GM21529 (cell line): ENCODE measurements around the gene GABRG3.

ENCODE experiments used
- ATAC-seq: cut with Tn5 transposase; IDR thresholded peaks from one replicate; pipeline ENCODE4 v1.9.1; 2021; ENCODE audit not compliant: unreplicated experiment

GABRG3 gene

DNA sequence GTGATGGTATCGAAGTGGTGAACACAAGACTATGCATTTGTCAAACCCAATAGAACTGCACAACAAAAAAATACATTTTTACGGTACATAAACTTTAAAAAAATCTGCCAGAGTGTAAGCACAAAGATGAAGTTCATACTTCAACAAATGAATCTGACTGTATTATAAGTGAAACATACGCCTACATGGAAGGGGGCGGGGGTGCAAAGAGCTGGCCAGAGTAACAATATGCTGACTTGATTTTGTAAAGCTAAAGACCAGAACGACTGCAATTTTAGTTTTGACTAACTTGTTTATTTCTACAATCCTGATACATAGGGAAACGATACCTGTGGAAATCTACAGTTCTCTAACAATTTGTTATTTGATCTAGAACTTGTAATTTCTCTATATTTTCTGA is 426.0 kb downstream of the GABRG3 start:
- ATAC-seq: no peak

DNA sequence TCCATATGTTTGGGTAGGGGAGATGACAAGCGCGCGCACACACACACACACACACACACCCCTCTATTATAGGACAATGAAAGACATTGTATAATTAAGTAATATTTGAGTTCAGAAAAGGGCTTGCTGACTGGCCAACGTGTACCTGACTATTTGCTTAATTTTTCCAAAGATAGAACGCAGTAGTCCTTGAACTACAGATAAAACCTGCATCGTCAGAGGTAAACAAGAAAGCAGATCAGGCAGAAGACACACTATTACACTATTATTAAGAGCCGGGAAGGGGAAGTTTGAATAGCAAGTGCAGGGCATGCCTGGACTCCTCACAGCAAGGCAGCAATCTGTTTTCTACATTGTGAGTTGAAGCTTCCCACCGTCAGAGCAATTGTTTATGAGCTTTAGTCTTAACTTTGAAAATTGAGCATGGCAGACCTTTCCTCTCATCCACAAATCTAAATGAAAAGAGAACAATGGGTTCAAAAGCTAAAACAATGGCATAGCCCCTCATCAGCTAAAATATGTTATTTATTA is 427.7 kb downstream of the GABRG3 start:
- no peak for ATAC-seq

DNA sequence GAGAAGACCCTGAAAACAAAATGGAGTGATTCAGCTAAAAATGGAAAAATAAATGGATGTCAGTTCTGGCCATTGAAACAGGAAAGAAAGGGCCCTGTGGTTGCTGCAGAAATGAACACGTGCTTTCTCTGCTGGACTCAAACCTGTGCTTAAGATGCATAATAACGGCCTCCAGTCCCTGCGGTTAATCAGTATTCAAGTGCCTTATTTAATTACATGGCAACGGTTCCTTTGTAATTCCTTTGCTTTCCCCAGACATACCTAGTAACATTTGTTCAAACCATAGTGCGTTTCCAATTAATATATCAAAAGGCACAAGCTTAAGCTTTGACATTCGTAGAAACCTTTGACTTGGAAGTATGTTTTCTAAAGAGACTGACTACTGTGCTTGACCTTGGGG is 428.3 kb downstream of the GABRG3 start:
- ATAC-seq: no peak

DNA sequence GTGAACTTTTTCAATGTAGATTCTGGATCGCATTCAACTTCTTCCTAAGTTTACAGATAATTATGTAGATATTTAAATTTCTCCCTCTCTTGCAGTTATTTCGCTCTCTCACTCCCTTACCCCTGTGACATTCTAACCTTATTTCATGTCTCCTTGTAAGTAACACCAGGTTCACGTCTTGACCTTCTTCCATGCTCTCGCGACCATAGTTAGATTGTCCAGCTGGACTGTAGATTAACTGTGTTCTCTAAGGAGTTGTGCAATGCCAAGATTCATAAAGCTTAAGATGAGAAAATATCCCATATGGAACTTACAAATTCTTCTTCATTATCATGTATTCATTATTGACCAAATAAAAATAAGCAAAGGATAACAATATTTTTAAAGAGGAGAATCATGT is 430.5 kb downstream of the GABRG3 start:
- ATAC-seq: no peak

DNA sequence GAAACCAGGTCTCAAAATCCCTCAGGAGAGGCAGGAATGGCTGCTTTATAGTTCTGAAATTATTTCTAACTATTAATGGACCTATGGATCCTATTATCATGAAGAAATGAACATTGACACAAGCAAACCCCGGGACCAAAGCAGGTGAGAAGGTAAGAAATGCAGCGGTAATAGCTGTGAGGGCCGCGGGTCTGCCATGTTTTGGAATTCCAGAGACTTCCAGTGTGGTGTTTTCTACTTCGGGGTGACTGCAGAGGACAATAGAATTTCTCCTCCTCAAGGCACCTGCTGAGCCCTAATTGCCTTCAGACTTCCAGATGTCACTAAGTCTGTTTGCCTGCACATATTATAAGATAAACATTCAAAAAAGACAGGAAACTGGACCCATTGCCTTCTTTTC is 437.4 kb downstream of the GABRG3 start:
- ATAC-seq: no peak

DNA sequence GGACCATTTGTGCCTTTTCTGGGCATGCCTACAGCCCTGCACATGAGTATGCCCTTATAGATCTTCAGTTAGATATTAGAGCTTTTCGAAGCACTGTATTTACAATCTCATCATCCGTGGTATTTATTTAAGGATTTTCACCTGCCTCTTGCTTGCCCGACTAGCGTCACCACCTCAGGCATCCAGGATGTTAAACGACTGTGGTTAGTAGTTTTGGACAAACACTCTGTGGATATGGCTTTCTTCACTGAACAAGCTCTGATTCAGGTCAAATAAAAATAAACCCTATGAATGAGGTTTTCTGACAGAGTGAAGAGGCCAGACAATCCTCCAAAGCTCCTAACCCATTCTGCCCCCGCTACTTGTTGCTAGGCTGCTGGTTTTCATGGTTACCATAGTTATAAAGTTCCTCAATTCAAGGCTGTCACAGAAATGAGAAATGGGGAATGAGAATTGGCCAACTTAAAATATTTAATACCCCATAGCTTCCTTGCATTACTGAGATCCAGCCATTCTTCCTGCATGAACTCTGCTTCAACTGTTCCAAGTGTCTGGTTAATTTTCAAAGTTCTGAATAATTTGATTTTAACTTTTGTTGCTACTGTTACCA is 440.1 kb downstream of the GABRG3 start:
- ATAC-seq: no peak

DNA sequence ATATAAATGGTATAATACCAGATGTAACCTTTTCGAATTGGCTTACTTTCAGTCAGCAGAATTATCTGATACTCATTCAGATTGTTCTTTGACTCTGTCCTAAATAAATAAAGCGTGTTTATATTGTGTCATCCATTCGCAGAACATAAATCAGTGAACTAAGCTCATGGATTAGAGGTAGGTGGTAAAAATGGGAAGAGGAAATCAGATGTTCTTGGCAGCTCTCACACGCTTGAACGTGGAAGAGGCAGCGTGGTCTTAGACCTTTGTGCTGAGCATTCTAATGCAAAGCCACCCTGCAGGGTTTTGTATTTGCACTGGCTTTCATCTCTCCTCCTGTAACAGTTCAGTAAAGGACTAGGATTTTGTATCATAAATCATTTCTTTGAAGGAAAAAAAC is 441.4 kb downstream of the GABRG3 start:
- ATAC-seq: no peak

DNA sequence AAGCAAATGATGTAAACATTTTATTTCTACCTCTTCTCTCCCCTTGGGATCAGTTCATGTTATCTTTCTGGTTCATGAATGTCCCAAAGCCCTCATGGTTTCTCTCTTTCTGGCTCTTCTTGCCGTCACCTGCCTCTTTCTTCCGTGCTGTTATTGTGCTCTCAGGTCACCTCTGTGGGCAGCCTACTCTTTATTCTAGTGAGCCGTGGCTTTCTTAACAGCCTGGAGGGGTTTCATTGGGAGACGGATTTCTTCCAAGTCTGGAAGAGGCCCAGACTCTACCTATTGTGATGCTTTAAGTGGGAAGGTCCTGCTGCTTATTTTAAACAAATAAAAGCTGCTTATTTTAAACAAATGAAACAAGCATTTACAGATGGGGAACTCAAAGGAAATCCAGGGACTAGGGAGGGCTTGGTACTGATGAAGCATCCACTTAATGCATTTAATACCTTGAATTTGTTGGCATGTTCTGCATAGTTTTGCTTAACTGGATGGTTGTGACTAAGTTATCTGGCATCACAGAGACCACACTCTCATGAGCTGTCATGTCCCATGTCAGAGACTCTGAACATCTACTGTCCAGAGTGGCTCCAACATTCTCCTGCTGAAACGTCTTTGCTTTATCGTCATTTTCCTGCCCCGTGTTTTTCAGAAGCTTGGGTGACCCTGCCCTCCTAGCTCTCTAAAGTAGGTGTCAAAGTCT is 443.3 kb downstream of the GABRG3 start:
- no peak for ATAC-seq

DNA sequence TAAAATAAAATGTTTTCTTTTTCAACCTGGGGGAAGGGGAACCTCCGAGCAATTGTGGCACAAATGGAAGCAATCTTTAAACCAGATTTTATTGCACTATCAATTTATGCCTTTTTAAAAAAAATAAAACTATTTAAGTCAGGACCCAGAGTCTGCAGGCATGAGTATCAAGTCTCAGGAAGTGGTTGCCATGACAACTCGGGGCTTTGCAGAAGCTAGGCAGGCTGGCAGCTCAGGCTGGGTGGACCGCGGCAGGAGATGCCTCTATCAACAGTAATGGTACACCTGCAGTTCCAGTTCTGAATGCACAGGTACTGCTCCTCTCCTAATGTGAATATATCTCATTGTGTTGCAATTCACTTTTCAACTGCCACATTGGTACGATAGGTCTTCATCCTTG is 447.7 kb downstream of the GABRG3 start:
- no peak for ATAC-seq

DNA sequence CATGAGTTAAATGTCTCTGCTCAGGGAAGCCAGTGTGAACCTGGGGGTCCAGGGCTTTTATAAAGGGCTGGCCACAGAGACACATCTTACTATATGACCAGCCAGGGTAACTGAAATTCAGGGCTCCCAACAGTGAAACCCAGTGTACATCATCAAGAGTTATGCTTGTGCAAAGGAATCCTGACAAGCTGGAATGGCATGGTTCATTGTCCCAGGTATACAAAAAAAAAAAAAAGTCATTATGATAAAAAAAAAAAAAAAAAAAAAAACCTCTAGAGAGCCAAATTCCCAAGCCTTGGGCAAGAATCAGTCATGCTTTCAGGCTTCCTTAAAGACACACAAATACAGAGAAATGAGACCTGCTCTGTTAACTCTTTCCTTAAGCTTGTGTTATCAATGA is 452.0 kb downstream of the GABRG3 start:
- ATAC-seq: no peak

DNA sequence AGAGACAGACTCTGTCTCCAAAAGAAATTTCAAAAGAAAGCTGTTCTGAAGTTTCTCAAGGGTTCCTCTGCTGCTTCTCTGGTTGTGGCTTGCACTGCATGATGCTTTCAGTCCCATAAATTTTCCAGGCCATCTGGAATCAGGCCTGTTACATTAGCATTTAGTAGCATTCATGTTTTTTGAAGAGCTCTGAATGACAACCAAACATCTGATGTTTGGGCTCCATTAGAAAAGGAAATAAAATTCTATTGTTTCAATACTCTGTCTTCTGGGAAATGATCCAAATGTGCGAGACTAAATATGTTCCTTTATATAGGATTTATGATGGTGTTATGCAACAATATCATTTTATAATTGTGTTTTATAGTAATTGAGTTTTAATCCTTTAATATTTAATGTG is 455.8 kb downstream of the GABRG3 start:
- ATAC-seq: no peak

DNA sequence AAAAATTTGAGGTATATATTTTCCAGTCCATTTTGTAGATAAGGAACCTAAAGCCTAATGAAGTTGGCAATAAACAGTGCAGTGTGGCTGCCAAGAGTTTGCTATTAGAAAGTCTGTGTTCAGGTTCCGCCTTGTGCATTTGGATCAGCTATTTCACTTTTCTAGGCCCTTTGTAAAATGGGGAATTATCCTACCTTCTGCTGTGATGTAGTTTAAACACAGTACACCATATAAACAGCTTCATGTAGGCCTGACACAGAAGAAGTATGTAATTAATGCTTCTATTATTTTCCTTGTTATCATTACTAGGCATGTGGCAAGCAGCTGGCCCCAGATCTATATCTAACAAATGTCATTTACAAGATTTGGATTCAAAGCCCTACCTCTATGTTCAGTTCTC is 456.3 kb downstream of the GABRG3 start:
- ATAC-seq: no peak

DNA sequence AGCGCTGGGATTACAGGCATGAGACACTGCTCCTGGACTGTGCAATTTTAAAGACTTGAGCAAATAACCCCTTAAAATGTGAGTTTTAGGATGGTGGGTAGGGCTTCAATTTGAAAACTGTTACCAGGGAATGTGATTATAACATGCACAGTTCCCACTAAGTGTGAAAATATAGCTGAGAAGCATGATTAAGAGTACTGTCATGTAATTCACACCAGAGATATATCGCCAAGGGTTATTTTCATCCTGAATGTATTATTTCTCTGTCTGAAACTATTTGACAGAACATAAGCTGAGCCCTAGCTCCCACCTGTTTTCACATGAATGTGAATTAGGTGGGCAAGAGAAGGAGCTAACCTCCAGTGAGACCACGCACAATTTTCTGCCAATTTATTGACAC is 457.2 kb downstream of the GABRG3 start:
- ATAC-seq: no peak

DNA sequence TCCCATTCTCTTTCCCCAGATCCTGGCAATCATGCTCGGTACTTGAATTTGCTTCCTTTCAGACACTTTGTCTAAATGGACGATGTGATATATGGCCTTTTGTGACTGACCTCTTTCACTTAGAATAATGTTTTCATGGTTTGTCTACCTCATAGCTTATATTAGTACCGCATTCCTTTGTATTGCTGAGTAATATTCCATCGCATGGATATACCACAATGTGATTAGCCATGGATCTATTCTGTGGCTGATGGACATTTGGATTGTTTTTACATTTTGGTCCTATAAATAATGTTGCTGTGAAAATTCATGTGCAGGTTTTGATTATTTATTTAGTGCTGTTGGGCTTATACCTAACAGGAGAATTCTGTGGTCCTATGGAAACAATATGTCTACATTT is 458.6 kb downstream of the GABRG3 start:
- no peak for ATAC-seq

DNA sequence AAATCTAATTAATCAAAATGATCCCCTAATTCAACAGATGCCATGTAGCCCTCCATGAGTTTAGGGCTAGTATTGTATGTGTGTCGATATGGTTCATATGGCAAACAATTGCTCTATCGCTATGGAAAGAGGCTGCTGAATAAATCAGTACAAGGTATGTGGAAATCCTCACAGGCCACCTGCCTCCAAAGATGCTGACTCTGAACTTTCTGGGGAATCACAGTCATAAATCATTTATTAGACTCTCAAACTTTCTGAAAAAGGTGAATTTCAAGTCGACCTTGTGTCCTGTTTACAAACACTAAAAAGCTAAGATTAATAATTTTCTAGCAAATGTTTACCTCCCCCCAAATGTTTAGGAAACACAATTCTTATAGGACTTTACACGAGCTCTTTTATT is 462.6 kb downstream of the GABRG3 start:
- ATAC-seq: no peak

DNA sequence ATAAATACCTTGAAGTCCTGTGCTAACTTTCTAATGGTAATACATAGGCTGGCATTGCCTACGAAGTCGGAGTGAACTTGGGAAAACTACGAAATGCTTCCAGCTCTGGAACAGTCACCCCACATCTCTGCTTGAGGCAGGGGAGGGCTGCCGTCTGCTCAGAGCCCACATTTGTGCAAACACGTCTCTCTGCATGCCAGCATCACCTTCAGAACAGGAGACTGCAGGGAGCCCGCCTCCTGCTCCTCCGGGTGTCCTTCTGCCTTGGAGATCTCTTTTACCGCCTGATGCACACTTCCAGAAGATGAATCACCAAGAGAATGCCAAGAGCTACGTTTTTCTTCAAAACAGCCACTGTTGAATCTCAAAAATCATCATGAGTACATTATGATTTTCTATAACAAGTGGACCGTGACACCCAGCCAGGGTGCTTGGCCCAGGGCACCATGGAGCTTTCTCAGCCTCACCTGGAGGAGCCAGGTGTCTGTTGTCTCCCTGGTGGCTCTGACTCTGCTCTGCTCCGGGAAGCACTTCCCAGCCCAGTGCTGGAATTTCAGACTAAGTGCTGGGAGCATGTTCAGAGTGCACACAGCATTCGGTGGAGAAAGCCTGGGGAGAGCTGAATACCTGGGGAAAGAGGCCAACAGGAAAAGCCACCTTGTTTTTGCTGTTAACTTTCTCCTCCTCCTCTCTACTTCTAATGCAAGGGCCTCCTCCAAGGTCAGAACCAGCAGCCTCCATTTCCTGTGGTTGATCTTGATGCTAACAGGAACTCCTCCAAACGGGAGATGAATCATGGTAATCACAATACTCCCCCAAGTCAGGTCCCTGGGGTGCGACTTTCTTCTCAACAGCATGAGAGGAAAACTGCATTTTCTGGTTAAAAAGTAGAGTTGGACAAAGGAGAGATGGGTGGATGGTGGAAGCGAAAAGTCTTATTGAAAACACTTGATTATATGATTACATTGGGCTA is 467.7 kb downstream of the GABRG3 start:
- no peak for ATAC-seq

DNA sequence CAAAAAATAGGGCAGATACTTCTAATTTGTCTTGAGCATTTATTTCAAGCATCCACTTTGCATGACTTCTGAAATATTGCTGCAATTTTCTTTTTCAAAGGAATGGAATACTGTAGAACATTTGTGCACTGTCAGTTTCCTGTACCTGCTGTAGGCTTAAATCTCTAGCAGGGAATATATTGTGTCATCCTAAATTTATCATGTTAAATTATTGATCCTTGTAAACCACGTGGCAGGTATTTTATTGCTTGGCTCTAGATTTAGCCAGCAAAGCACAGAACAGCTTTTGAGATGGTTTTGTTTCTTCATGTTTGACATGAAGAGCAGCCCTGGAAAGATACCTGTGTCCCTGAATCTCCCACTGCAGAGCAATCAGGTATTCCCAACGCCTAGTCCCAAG is 470.1 kb downstream of the GABRG3 start:
- no peak for ATAC-seq

DNA sequence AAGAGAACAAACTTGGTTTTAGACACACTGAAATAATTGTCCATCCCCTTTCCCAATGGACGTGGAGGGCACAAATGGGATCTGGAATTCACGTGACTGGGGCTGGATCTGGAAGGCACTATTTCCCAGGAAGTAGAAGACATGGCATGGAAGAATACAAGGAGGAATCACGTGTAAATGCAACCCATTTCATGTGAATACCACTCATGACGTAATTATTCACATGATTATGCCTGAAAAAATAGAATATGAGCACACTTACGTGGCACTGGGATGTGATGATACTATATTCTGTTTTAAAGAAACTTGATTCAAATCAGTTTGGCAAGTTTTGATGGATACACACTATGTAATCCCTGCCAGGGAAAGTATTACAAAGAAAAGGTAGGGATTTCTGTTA is 477.3 kb downstream of the GABRG3 start:
- no peak for ATAC-seq

DNA sequence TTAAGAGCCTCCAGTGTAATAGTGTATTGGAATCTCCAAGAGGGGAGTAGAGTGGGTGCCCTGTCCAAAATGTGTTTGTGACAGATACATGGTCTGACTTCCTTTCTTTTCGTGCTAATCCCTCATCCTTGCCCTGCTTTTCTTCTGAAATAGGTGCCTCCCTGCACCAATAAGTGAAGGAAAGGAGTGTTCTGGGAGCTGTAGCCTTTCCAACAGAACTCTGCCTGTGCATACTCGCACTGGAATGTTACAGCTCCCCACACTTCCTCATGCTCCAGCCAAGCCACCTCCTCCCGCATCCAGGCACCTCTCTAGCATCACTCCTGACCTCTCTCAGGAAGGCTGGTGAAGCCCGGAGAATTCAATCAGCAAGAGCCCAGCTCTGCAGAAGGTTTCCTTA is 478.0 kb downstream of the GABRG3 start:
- no peak for ATAC-seq

DNA sequence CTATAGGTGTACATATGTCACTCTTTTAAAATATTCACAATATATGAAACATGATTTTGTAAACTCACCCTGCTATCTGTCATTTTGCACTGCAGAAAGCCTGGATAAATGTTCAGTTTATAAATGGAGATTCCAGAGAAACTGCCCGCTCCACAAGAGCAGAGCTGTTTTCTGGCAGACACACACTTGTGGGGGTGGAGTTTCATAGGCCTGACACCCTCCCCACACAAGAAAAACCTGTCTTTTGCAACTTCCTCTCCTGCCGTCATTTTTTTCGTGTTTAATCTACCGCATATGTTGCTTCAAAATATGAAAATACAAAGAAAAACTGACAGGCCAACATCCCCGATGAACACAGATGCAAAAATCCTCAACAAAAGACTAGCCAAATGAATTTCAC is 479.0 kb downstream of the GABRG3 start:
- ATAC-seq: no peak

DNA sequence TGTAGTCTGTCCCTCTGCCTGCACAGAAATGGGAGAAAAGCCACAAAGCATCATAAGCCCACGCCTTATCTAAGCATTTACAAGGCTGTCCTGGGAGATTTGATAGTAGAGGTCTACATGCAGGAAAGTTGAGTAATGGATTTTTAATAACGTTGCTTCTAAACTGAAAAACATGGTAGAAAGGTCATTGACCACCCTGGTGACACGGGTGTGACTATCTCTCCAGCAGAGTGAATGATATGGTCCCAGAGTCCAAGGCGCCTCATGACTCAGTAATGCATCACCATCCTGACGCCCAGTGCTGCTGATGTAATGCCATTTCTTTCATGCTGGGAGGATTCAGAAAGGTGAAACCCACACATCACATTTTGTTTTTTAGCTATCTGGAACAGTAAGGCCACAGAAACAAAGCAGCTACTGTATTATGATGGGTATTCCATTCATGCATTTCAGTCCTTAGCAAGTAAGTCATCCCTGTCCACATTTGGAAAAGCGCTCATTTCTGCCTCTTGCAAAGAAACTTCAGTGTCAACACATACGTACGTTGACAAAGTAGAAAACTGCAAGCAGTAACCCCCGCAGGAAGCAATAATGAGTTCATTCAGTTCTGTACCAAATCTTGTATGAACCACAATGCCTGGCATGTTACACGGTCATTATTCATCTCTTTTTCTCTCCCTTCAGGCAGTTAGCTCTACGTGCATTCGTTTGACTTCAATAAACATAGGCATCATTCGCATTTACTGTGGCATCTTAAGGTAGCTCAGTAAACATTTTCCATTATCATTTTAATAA is 483.5 kb downstream of the GABRG3 start:
- no peak for ATAC-seq
